Measurements from ENCODE around the gene MED27. TPM values are rescaled to one million over a fixed set of nuclear protein-coding genes. Genes with fewer than 3 reads are reported as not detected.

The MED27 gene
- total RNA-seq, 3 donors from 2014 or later, result 13.0 to 16.3 (median 14.4) TPM

DNA sequence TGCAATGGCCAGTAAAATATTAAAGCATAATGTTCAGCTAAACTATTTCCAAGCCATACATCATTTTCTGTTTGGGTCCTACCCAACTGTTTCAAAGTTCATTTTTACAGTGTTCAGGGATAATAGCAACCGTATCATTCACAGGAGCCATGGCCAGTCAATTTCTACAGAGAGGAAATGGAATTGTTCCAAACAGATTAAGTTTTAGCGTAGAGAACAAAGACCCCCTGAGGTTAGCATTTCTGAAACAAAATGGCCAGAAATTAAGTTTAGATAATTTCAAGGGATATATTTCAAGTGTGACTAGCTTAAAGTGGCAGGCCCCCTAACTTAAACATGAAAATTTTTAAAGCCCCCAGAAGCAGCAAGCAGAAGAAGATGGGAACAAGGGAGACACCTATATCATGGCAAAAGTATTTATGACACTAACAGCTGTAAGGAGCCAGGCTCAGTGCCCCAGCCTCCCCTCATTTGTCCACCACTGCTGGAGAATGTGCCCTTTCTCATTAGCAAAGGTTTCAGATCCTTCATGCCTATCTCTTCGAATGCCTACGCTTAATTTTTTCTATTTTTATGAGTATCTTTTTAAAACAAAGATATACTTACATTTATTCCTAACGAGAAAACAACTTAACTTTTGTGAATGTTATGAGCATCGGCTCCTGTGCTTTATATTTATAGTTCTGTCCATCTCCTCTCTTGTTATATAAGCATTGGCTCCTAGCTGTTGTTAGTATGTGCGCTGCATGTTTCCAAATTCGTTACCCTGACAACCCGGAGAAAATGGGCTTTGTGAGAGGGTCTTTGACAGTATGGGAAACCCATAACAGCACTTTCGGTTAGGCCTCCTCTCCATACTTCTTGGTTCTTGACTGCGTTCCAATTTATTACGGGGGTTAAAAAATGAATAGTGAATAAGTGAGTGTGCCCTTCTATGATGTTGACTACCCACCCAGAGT, 116.3 kb downstream of the MED27 start:
- intact Hi-C loops (cut with DNase I, micrococcal nuclease), result no loop called here
- no peak for TF ChIP-seq CTCF (IDR thresholded peaks at IDR 0.05)
- ATAC-seq (no peak), DNase-seq (no peak)
- H3K9me3 ChIP-seq, result no peaks in the 10 kb centered on the region
- H3K4me3 ChIP-seq, result no peak overlapping the region
- H3K4me1 ChIP-seq (ENCODE audit: low read depth), result no peaks in the 10 kb centered on the region
- H3K36me3 ChIP-seq (ENCODE audit: low read depth), result no peaks in the 10 kb centered on the region

DNA sequence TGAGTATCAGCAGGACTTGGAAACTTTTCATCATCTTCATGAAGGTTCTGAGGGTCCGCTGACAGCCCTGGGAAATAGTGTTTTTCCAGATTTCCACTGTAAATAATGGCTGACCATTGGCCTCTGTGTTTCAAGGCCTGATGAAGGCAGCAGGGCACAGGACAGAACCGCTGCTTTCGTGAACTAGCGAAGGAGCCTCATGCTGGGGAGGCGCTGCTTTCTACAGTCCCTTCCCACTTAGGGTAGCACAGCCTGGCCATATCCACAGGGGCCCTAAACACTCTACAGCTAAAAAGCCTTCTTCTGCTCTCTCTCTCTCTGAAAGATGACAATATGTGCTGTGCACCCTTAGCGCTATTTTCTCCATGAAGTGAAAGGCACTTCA, 118.2 kb downstream of the MED27 start:
- no peak for TF ChIP-seq CTCF (IDR thresholded peaks at IDR 0.05)
- no peak overlapping the region for H3K4me3 ChIP-seq
- intact Hi-C loops (cut with DNase I, micrococcal nuclease), result no loop called here
- H3K4me1 ChIP-seq (ENCODE audit: low read depth), result no peaks in the 10 kb centered on the region
- no peak for DNase-seq
- no peak for ATAC-seq
- H3K36me3 ChIP-seq (ENCODE audit: low read depth), result no peaks in the 10 kb centered on the region
- H3K9me3 ChIP-seq, result no peaks in the 10 kb centered on the region

DNA sequence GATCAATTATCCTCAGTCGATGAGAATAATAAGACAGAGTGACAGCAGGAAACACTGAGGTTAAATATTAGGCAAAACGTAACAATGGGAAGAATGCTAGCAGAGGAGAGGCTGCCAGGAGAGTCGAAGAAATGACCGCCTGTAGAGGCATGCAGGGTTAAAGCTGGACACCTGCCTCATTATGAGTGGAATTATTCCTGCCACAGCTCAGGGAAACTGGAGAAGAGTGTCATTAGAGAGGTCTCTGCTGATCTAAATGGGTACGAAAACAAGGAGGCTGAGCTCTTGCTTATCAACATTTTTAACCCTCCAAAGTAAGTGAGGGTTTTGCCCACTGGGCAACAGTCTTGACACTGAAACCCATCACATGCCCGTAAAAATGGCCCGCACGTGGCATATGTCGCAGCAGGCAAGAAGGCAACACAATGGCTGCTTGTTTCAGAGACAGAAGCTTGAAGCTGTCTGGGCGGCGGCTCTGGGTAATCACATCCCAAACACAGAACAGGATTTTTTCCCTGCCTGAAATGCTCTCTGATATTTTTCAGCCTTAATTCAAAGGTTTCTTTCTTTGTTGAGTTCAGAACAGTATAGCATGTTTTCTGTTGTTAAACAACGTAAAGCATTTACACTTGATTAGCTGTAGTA, 118.7 kb downstream of the MED27 start:
- H3K36me3 ChIP-seq (ENCODE audit: low read depth), result no peaks in the 10 kb centered on the region
- H3K9me3 ChIP-seq, result no peaks in the 10 kb centered on the region
- intact Hi-C loops (cut with DNase I, micrococcal nuclease), result no loop called here
- ATAC-seq (no peak), DNase-seq (no peak)
- H3K4me3 ChIP-seq, result no peak overlapping the region
- TF ChIP-seq CTCF (IDR thresholded peaks at IDR 0.05), result no peak
- no peaks in the 10 kb centered on the region for H3K4me1 ChIP-seq (ENCODE audit: low read depth)

DNA sequence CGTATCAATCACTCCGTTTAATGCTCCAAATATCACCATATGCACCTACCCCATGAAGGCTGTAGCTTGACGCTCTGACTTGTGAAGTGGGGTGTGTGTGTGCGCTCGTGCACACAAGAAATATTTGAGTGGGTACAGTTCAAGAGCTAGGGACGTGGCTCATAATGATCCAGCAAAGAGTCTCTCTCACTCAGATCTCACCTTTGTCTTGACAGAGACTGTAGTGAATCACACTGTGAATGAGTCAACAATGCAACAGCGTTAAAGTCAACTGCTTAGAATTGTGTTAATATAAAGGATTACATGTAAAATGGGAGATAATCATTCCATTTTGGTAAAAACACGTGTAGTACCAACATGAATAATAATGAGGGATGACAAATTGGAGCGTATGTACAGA, 119.4 kb downstream of the MED27 start:
- no peak for DNase-seq
- H3K4me1 ChIP-seq (ENCODE audit: low read depth), result no peaks in the 10 kb centered on the region
- intact Hi-C loops (cut with DNase I, micrococcal nuclease), result no loop called here
- no peak for ATAC-seq
- H3K4me3 ChIP-seq, result no peak overlapping the region
- no peaks in the 10 kb centered on the region for H3K9me3 ChIP-seq
- no peaks in the 10 kb centered on the region for H3K36me3 ChIP-seq (ENCODE audit: low read depth)
- TF ChIP-seq CTCF (IDR thresholded peaks at IDR 0.05), result no peak

DNA sequence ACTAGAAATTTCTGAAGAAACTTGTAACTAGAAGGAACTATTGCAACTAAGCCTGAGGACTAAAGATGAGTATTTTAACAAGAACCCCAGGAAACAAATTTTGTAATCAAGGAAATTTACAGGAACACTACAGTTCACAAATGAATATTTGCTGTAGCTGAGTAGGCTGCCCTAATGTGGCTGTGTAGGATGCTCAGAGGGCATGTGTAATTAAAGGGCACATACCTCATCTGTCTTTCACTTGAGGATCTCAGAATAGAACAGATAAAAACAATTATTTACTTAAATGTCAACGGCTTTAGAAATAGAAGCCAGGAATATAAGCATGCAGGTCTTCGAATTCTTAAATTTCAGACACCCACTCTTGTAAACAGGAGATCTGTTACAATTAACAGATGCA, 119.8 kb downstream of the MED27 start:
- intact Hi-C loops (cut with DNase I, micrococcal nuclease), result no loop called here
- Histone ChIP-seq H3K36me3 (ENCODE audit: low read depth) (no peaks in the 10 kb centered on the region), H3K4me1 (ENCODE audit: low read depth) (no peaks in the 10 kb centered on the region), H3K9me3 (no peaks in the 10 kb centered on the region), H3K4me3 (no peak overlapping the region)
- ATAC-seq (no peak), DNase-seq (no peak)
- TF ChIP-seq CTCF (IDR thresholded peaks at IDR 0.05), result no peak

All from mucosa of descending colon (tissue), 3 donors.